OCI-LY1 (cell line): ENCODE results near the gene NBDY.
"Not testable (repeated sequence)": the region's sequence is repeated elsewhere in the genome, so short reads cannot be mapped to it uniquely, and the experiment has no call there.

ENCODE experiments used
- H2AFZ ChIP-seq: fragments of 200-600 bp; sonication (generic), shearing (Covaris generic); 2 replicates; pipeline ENCODE4 v1.6.0; 2014; ENCODE audit warnings: antibody characterized with exemption, mild to moderate bottlenecking, low read length
- H3F3A ChIP-seq: fragments of 200-600 bp; sonication (generic), shearing (Covaris generic); 2 replicates; pipeline ENCODE4 v1.6.0; 2014; ENCODE audit warnings: mild to moderate bottlenecking, antibody characterized with exemption, low read length, moderate library complexity; ENCODE audit not compliant: insufficient read depth
- H3K27ac ChIP-seq: fragments of 200-600 bp; sonication (generic); 2 replicates; pipeline ENCODE4 v1.5.1; 2014; ENCODE audit warnings: low read length, mixed run types, mild to moderate bottlenecking, low read depth; ENCODE audit not compliant: poor library complexity, severe bottlenecking
- H3K27me3 ChIP-seq: fragments of 200-600 bp; sonication (generic); 2 replicates; pipeline ENCODE4 v1.6.0; 2014; ENCODE audit warnings: antibody characterized with exemption, mild to moderate bottlenecking, low read length, moderate library complexity; ENCODE audit not compliant: insufficient read depth
- H3K36me3 ChIP-seq: fragments of 200-600 bp; sonication (generic); 2 replicates; pipeline ENCODE4 v1.6.1; 2014; ENCODE audit warnings: mild to moderate bottlenecking, antibody characterized with exemption, low read length, moderate library complexity, mixed read lengths; ENCODE audit not compliant: insufficient read depth
- H3K4me1 ChIP-seq: fragments of 200-600 bp; sonication (generic); 2 replicates; pipeline ENCODE4 v1.5.1; 2014; ENCODE audit warnings: mild to moderate bottlenecking, low read length, moderate library complexity; ENCODE audit not compliant: insufficient read depth, severe bottlenecking
- H3K4me2 ChIP-seq: fragments of 200-600 bp; sonication (generic), shearing (Covaris generic); 2 replicates; pipeline ENCODE4 v1.6.1; 2014; ENCODE audit warnings: low read length
- H3K4me3 ChIP-seq: fragments of 200-600 bp; sonication (generic); 2 replicates; pipeline ENCODE4 v1.5.1; 2014; ENCODE audit warnings: low read length, low read depth, mild to moderate bottlenecking, mixed read lengths; ENCODE audit not compliant: poor library complexity, severe bottlenecking
- H3K79me2 ChIP-seq: fragments of 200-600 bp; shearing (Covaris generic); 2 replicates; pipeline ENCODE4 v1.6.1; 2016; ENCODE audit warnings: mixed run types, low read length, mixed read lengths; ENCODE audit not compliant: insufficient read depth
- H3K9ac ChIP-seq: fragments of 200-600 bp; sonication (generic), shearing (Covaris generic); 2 replicates; pipeline ENCODE4 v1.6.1; 2014; ENCODE audit warnings: mild to moderate bottlenecking, low read length, mixed read lengths
- H3K9me2 ChIP-seq: fragments of 200-600 bp; sonication (generic), shearing (Covaris generic); 2 replicates; pipeline ENCODE4 v1.6.1; 2014; ENCODE audit warnings: low read depth, mild to moderate bottlenecking, low read length, mixed read lengths
- H3K9me3 ChIP-seq: fragments of 200-600 bp; shearing (Covaris generic); 2 replicates; pipeline ENCODE4 v1.6.1; 2014; ENCODE audit warnings: low read length, mixed read lengths
- H4K20me1 ChIP-seq: fragments of 200-600 bp; sonication (generic), shearing (Covaris generic); 2 replicates; pipeline ENCODE4 v1.6.0; 2016; ENCODE audit warnings: mild to moderate bottlenecking, low read length; ENCODE audit not compliant: insufficient read depth
- EZH2 ChIP-seq: fragments of 200-600 bp; sonication (generic), shearing (Covaris generic); IDR thresholded peaks from 2 replicates; pipeline ENCODE4 v1.8.0; 2017; ENCODE audit warnings: borderline replicate concordance, mixed run types, mild to moderate bottlenecking, antibody characterized with exemption, low read length, moderate library complexity, mixed read lengths
- TF ChIP-seq, protein P1 (sequence below): fragments of 200-600 bp; sonication (generic), shearing (Covaris generic); IDR thresholded peaks from 2 replicates; pipeline ENCODE4 v1.5.1; 2017; ENCODE audit warnings: mild to moderate bottlenecking, antibody characterized with exemption, low read length, moderate library complexity, mixed read lengths

NBDY gene

DNA sequence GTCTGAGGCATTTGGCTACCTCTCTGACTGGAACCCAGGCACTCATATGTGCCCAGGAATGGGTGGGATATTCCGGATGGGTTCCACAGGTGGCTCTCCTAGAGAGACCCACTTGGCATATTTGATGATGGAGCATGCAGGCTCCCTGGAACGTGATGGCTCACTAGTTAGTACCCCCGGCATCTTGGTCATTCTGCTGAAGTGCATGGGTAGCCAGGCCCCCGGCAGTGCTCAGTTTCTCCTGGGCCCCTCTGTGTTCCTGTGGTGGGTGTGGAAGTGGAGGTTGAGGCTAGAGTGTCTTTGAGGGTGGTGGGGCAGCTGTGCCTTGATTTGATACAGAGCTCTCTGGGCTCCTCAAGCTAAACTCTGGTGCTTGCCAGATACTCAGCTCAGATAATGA, 29.4 kb downstream of the NBDY start:
- no peak overlapping the region for H3K4me2 ChIP-seq
- H3F3A ChIP-seq: no peaks in the 10 kb centered on the region
- no peaks in the 10 kb centered on the region for H3K9me2 ChIP-seq
- no peaks in the 10 kb centered on the region for H3K79me2 ChIP-seq
- H3K36me3 ChIP-seq: no peaks in the 10 kb centered on the region
- no peaks in the 10 kb centered on the region for H3K9me3 ChIP-seq
- H3K4me3 ChIP-seq: no peak overlapping the region
- no peak overlapping the region for H3K9ac ChIP-seq
- H3K27ac ChIP-seq: no peak overlapping the region
- TF ChIP-seq EZH2: no peak
- TF ChIP-seq, protein P1, sequence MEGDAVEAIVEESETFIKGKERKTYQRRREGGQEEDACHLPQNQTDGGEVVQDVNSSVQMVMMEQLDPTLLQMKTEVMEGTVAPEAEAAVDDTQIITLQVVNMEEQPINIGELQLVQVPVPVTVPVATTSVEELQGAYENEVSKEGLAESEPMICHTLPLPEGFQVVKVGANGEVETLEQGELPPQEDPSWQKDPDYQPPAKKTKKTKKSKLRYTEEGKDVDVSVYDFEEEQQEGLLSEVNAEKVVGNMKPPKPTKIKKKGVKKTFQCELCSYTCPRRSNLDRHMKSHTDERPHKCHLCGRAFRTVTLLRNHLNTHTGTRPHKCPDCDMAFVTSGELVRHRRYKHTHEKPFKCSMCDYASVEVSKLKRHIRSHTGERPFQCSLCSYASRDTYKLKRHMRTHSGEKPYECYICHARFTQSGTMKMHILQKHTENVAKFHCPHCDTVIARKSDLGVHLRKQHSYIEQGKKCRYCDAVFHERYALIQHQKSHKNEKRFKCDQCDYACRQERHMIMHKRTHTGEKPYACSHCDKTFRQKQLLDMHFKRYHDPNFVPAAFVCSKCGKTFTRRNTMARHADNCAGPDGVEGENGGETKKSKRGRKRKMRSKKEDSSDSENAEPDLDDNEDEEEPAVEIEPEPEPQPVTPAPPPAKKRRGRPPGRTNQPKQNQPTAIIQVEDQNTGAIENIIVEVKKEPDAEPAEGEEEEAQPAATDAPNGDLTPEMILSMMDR: no peak
- H2AFZ ChIP-seq: no peak overlapping the region
- peaks cover 20% of the 10 kb centered on the region for H3K4me1 ChIP-seq
- H3K27me3 ChIP-seq: no peaks in the 10 kb centered on the region
- no peaks in the 10 kb centered on the region for H4K20me1 ChIP-seq

DNA sequence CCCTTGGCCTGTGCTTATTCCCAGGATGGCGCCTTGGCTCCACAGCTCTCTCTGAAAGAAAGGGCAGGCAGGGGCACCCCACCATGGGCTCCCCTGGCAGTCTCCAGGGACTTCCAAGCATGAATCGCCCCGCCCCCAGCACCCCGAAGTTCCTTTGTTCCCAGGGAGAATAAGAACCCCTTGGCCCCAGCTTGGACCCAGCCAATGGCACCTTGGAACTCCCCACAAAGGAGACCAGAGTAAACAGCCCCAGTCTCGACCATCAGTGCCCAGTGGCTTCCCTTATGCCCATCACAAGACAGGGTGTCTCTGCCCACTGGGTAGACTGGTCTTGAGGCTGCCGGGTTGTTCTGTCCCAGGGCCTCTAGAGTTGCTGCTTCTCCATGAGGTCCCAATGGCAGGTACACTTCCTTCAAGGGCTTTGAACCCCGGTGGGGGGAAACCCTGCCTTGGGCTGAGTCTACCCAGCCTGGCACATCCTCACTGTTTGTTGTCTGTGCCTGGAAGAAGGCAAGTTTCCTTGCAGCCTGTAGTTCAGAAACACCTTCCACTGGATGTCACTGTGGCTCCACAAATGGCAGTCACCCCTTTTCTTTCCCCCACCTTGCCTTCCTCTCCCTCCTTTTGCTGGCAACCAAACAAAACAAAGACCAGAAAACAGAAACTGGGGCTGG, 30.8 kb downstream of the NBDY start:
- Histone ChIP-seq H3K79me2 (no peaks in the 10 kb centered on the region), H3K4me3 (no peak overlapping the region), H3F3A (no peaks in the 10 kb centered on the region), H3K4me2 (no peak overlapping the region), H3K36me3 (no peaks in the 10 kb centered on the region), H3K9me2 (no peaks in the 10 kb centered on the region), H3K27me3 (no peaks in the 10 kb centered on the region), H3K9me3 (no peaks in the 10 kb centered on the region), H3K4me1 (peaks cover 34% of the 10 kb centered on the region), H3K9ac (no peak overlapping the region), H2AFZ (no peak overlapping the region), H4K20me1 (no peaks in the 10 kb centered on the region), H3K27ac (no peak overlapping the region)
- TF ChIP-seq, protein P1: no peak
- no peak for TF ChIP-seq EZH2

DNA sequence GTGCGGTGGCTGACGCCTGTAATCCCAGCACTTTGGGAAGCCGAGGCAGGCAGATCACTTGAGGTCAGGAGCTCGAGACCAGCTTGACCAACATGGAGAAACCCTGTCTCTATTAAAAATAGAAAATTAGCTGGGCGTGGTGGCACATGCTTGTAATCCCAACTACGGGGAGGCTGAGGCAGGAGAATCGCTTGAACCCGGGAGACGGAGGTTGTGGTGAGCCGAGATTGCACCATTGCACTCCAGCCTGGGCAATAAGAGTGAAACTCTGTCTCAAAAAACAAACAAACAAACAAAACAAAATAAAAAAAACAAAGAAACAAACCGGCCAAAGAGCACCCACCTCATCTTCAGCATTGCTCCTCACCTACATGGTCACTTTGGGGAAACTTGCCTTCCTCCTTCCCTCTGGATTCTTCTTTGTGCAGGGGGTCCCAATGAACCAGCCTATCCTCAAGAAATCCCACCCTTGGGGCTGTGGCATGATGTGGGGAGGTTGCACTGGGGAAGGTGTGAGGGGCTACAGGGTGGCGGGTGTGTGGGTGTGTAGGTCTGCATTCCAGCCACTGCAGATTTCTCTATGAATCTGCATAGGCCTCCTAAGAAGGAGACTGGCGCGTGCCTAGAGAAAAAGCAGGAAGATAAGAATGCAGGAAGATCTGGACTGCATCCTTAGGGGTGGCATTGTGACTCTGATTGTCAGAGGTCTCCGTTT, 31.5 kb downstream of the NBDY start:
- H3K27me3 ChIP-seq, H3K9me3 ChIP-seq, H3K27ac ChIP-seq, H4K20me1 ChIP-seq, H3K36me3 ChIP-seq, H3K4me2 ChIP-seq, H3K9me2 ChIP-seq, H3F3A ChIP-seq, H3K4me3 ChIP-seq, H3K79me2 ChIP-seq, H3K9ac ChIP-seq, H2AFZ ChIP-seq: not testable (repeated sequence)
- peaks cover 41% of the 10 kb centered on the region for H3K4me1 ChIP-seq

DNA sequence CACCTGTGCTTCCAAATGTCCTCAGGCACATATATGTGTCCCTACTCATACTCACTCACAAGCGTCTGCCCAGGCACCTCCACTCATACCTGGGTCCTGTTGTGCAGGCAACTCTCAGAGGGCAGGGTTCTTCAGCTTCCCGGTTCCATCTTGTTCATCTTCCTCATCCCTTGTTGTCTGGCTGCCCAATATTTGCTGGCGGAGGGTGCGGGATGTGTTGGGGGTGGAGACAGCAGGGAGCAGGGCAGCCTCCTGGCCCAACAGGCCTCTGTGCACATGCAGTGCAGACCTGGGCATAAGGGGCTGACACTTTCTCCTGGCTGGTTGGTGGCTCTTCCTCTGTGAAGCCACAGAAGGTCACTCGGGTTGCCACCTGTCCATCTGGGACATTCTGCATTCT, 32.1 kb downstream of the NBDY start:
- H3K9me2 ChIP-seq: no peaks in the 10 kb centered on the region
- no peak overlapping the region for H3K4me2 ChIP-seq
- H3K79me2 ChIP-seq: no peaks in the 10 kb centered on the region
- H2AFZ ChIP-seq: no peak overlapping the region
- no peaks in the 10 kb centered on the region for H4K20me1 ChIP-seq
- TF ChIP-seq, protein P1: no peak
- no peak for TF ChIP-seq EZH2
- H3F3A ChIP-seq: no peaks in the 10 kb centered on the region
- H3K36me3 ChIP-seq: no peaks in the 10 kb centered on the region
- H3K4me1 ChIP-seq: peaks cover 47% of the 10 kb centered on the region
- no peak overlapping the region for H3K9ac ChIP-seq
- H3K27me3 ChIP-seq: no peaks in the 10 kb centered on the region
- H3K9me3 ChIP-seq: no peaks in the 10 kb centered on the region
- H3K27ac ChIP-seq: no peak overlapping the region
- no peak overlapping the region for H3K4me3 ChIP-seq
